ENCODE measurements around the gene KRT80.

KRT80 gene

GRCh38 chr12:52162981-52163380, 28.8 kb downstream of the KRT80 start:
- DNase-seq (ENCODE audit: low read depth, low spot score) = no peak
- TF ChIP-seq, protein P1, sequence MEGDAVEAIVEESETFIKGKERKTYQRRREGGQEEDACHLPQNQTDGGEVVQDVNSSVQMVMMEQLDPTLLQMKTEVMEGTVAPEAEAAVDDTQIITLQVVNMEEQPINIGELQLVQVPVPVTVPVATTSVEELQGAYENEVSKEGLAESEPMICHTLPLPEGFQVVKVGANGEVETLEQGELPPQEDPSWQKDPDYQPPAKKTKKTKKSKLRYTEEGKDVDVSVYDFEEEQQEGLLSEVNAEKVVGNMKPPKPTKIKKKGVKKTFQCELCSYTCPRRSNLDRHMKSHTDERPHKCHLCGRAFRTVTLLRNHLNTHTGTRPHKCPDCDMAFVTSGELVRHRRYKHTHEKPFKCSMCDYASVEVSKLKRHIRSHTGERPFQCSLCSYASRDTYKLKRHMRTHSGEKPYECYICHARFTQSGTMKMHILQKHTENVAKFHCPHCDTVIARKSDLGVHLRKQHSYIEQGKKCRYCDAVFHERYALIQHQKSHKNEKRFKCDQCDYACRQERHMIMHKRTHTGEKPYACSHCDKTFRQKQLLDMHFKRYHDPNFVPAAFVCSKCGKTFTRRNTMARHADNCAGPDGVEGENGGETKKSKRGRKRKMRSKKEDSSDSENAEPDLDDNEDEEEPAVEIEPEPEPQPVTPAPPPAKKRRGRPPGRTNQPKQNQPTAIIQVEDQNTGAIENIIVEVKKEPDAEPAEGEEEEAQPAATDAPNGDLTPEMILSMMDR (IDR thresholded peaks at IDR 0.05; ENCODE audit: low read depth, low read length) = no peak
- H3K4me3 ChIP-seq (ENCODE audit: low read depth, low read length) = no peak overlapping the region
- in situ Hi-C loops (cut with HindIII; ENCODE audit: low sequenced_read_pairs) = no loop called here

- DNase-seq (ENCODE audit: low read depth, low spot score) = no peak
- no peak overlapping the region for H3K4me3 ChIP-seq (ENCODE audit: low read depth, low read length)
- TF ChIP-seq, protein P1 (IDR thresholded peaks at IDR 0.05; ENCODE audit: low read depth, low read length) = no peak
- in situ Hi-C loops (cut with HindIII; ENCODE audit: low sequenced_read_pairs) = no loop called here
Observed at GRCh38 chr12:52160200-52160599, 31.6 kb downstream of the KRT80 start.

DNA sequence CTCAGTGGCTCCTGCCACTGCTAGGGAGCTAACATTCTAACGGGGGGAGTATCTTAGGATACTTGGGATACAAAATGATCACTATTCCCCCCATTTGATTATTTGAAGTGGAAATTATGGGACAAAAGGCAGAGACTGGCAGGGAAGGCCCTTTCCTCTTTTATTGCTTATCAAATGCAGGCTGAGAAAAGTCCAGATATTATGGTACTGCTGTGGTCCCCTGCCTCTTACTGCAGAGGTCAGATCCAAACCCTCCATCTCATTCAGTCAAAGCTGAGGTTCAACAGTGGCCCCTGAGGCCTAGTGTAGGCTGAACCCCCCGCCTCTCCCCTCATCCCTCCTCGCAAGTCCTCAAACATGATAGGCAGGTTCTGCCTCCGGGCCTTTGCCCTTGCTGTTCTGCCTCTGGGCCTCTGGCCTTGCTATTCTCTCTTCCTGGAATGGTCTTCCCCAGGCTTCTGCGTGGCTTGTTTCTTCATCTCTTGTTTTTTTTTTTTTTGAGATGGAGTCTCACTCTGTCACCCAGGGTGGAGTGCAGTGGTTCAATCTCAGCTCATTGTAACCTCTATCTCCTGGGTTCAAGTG, 34.2 kb downstream of the KRT80 start:
- in situ Hi-C loops (cut with HindIII; ENCODE audit: low sequenced_read_pairs) = no loop called here
- DNase-seq (ENCODE audit: low read depth, low spot score) = no peak
- TF ChIP-seq, protein P1 (IDR thresholded peaks at IDR 0.05; ENCODE audit: low read depth, low read length) = no peak
- H3K4me3 ChIP-seq (ENCODE audit: low read depth, low read length) = no peak overlapping the region

DNA sequence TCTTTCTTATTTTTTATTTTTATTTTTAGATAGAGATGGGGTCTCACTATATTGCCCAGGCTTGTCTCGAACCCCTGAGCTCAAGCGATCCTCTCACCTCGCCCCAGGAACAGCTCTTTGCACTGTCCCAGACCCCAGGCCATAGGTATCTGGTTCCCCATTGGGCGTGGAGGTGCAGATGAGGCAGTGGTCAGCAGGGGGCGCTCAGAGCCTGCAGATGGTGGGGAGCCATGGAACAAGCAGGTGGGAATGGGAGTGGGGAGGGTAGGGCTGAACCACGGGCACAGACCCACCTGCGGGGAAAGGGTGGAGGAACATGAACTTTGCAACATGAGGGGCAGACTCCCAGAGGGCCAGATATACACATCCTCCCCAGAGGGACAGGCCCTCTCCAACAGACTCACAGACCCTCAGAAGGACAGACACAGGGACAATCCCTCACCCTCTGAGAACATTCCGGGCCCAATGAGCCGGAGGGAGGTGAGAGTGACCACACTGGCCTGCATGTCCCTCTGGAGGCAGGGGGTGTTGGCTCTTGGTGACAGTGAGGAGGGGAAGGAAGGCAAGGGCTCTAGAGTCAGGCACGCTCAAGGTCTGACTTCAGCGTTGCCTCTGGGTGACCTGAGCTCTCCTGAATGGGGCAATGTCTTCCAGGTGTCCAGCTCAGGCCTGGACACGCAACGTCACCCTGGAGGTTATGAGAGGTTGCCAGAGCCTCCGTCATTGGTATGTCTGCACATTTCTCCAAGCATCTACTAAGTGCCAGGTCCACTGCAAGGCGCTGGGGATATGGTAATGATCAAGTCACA, 34.9 kb downstream of the KRT80 start:
- TF ChIP-seq, protein P1 (IDR thresholded peaks at IDR 0.05; ENCODE audit: low read depth, low read length) = peak; percentile 97
- in situ Hi-C loops (cut with HindIII; ENCODE audit: low sequenced_read_pairs) = no loop called here
- peak; percentile 49 for DNase-seq (ENCODE audit: low read depth, low spot score)
- H3K4me3 ChIP-seq (ENCODE audit: low read depth, low read length) = no peak overlapping the region

DNA sequence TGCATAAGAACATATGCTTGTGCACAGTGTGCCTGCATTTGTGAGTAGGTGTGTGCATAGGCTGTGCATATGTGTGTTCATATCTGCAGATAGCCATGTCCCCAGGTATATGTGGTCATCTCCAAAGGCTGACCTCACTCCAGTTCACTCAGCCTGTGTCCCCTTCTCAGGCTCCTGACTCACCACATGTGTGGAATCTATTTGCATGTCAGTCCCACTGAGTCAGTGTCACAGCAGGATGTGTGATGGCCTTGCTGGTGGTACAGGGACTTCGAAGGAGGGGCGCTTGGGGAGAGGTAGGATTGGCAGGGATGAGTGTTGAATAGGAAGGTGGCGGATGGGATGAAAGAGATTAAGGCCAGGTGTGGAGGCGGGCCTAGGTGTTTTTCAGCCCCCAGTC, 35.5 kb downstream of the KRT80 start:
- H3K4me3 ChIP-seq (ENCODE audit: low read depth, low read length) = no peak overlapping the region
- DNase-seq (ENCODE audit: low read depth, low spot score) = no peak
- in situ Hi-C loops (cut with HindIII; ENCODE audit: low sequenced_read_pairs) = no loop called here
- TF ChIP-seq, protein P1 (IDR thresholded peaks at IDR 0.05; ENCODE audit: low read depth, low read length) = no peak

- in situ Hi-C loops (cut with HindIII; ENCODE audit: low sequenced_read_pairs) = no loop called here
- no peak for DNase-seq (ENCODE audit: low read depth, low spot score)
- TF ChIP-seq, protein P1 (IDR thresholded peaks at IDR 0.05; ENCODE audit: low read depth, low read length) = no peak
- H3K4me3 ChIP-seq (ENCODE audit: low read depth, low read length) = no peak overlapping the region
Observed at GRCh38 chr12:52155048-52155868, 36.6 kb downstream of the KRT80 start.
